Epithelial cell of proximal tubule (primary cell): ENCODE measurements around the gene GMCL2. TPM values are rescaled to one million over a fixed set of nuclear protein-coding genes. Genes with fewer than 3 reads are reported as not detected.

Source experiments
- DNase-seq: peaks from one replicate; pipeline ENCODE4 v3.0.0-alpha.2; 2011; ENCODE audit warnings: low read depth
- H3K4me3 ChIP-seq: 2 replicates; pipeline ENCODE4 v1.5.1; 2011; ENCODE audit warnings: low read depth, mild to moderate bottlenecking, low read length
- total RNA-seq: library from RNA; depleted of rRNA; stranded (reverse); fragments of >200 nt; gene quantifications from 2 replicates; pipeline ENCODE4 v1.2.3, GENCODE V29; 2015
- TF ChIP-seq, protein P1 (sequence below): conservative IDR thresholded peaks from 2 replicates; pipeline ENCODE4 v1.5.1; 2012; ENCODE audit warnings: low read depth, mild to moderate bottlenecking, low read length

GMCL2 gene
- total RNA-seq, 1 donor from 2014 or later = not detected

DNA sequence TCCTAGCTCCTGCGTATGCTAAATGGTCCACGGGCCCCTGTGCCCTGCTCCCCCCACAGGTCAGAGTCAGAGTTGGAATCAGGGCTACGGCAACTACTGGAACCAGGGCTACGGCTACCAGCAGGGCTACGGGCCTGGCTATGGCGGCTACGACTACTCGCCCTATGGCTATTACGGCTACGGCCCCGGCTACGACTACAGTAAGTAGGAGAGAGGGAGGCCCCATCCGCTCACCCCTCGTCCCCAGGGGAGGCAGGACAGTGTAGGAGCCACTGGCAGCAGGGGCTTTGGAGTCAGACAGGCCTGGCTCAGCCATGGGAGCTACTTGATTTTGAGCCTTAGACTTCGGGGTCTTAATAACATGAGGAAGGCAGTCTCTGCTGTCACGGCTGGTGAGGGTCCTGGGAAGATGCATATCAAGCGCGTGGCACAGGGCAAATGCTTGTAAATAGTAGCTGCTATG, 22.9 kb upstream of the GMCL2 start:
- no peak for DNase-seq
- TF ChIP-seq, protein P1, sequence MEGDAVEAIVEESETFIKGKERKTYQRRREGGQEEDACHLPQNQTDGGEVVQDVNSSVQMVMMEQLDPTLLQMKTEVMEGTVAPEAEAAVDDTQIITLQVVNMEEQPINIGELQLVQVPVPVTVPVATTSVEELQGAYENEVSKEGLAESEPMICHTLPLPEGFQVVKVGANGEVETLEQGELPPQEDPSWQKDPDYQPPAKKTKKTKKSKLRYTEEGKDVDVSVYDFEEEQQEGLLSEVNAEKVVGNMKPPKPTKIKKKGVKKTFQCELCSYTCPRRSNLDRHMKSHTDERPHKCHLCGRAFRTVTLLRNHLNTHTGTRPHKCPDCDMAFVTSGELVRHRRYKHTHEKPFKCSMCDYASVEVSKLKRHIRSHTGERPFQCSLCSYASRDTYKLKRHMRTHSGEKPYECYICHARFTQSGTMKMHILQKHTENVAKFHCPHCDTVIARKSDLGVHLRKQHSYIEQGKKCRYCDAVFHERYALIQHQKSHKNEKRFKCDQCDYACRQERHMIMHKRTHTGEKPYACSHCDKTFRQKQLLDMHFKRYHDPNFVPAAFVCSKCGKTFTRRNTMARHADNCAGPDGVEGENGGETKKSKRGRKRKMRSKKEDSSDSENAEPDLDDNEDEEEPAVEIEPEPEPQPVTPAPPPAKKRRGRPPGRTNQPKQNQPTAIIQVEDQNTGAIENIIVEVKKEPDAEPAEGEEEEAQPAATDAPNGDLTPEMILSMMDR = no peak
- no peak overlapping the region for H3K4me3 ChIP-seq

DNA sequence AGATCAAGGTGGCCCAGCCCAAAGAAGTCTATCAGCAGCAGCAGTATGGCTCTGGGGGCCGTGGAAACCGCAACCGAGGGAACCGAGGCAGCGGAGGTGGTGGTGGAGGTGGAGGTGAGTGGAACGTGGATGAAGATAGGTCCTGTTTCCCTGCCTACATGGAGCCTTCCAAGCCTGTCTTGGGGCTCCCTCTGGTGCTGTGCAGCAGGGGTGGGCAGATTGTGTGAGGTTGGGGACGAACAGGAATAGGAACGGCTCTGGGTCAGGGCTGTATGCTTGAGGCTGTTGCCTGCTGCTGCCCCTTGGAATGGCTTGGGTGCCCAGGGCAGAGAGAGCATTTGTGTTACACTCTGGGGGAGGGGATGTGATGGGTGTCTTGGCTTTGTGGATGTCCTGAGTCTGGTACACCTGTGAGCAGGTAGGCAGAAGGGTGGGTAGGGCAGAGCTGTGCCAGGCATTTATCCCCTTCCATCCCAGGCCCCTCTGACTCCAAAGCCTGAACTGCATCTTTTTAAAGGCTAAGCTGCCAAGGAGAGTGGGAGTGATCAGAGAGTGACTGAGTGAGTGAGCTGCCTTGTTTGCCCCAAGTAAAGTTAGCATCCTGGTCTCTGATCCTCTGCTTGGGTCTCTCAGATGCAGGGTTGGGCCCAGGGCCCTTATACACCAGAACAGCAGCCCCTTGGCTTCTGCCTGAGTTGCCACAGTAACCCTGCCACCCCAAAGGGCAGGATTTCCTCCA, 22.3 kb upstream of the GMCL2 start:
- TF ChIP-seq, protein P1 = no peak

DNA sequence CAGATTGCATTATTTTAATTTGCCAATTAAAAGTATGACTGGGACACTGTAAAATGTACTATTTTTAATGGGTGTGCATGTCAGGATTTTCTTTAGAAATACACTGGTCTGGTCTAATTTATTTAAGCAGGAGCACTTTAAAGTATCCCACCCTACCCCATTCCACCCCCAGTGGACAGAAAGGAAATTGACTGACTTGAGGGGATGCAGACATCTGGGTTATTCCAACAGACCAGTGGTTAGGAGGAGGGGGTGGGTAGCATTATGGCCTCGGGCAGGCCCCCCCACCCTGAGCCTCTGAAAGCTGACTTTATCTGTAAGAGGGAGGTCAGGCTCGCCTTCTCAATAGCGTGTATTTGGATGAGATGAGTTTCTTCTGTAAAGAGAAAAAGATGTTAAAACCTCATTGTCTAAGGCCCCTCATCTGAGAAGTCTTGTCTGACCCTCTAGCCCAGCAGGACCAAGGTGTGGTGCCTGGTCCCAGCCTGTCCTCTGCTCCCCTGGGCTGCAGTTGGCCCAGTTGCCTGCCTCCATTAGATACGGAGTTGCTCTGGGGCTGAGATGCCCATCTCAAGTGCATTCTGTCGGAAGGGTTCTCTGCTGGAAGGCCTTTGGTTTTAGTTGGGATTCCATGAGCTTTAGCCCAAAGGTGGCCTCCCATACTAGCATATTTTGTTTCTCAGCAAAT, 21.5 kb upstream of the GMCL2 start:
- TF ChIP-seq, protein P1 = peak; percentile 35
- DNase-seq = no peak
- H3K4me3 ChIP-seq = no peak overlapping the region

More for the DNA sequence above, 22.3 kb upstream of the GMCL2 start:
- H3K4me3 ChIP-seq = no peak overlapping the region
- DNase-seq = no peak

DNA sequence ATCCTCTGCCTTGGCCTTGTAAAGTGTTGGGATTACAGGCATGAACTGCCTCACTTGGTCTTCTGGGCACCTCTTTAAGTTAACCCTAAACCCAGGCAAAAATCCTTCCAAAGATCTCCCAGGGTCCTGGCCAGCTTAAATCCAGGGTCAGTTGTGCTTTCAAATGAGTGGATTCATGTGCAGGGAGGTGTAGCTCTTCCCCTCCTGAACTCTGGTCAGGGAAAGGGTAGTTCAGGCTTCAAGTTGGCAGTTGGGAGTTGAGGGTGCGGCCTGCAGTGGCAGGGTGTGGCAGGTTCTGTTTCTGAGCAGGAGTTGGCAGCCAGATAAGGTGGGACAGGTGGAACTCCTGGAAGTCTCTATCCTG, 20.7 kb upstream of the GMCL2 start:
- DNase-seq = no peak
- TF ChIP-seq, protein P1 = no peak
- H3K4me3 ChIP-seq = no peak overlapping the region

DNA sequence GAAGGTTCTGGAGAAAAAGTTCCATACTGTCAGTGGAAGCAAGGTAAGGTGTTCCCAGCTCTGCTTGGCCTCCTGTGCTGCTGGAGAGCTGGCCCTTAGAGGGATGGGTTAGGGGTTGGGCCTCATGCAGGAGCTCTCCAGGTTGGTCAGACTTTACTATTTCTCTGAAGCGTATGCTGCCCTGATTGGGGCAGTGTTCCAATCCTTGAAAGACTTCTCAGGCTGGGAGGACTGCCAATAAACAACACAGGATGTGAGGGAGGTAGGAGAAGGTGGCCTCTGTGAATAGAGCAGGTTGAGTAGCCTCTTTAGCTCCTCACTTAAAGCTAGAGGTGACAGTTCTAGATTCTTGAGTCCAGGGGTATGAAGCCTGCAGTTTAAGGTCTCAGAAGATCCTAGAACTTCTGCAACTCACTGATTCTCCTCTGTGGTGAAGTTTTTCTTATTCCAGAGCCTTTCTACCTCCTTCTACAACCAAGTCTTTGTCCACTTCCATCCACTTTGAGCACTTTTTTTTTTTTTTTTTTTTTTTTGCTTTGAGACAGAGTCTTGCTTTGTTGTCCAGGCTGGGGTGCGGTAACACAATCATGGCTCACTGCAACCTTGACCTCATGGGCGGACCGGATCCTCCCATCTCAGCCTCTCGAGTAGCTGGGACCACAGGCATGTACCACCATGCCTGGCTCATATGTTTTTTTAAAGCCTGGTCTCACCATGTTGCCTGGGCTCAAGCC, 20.2 kb upstream of the GMCL2 start:
- TF ChIP-seq, protein P1 = no peak
- no peak for DNase-seq
- H3K4me3 ChIP-seq = no peak overlapping the region

DNA sequence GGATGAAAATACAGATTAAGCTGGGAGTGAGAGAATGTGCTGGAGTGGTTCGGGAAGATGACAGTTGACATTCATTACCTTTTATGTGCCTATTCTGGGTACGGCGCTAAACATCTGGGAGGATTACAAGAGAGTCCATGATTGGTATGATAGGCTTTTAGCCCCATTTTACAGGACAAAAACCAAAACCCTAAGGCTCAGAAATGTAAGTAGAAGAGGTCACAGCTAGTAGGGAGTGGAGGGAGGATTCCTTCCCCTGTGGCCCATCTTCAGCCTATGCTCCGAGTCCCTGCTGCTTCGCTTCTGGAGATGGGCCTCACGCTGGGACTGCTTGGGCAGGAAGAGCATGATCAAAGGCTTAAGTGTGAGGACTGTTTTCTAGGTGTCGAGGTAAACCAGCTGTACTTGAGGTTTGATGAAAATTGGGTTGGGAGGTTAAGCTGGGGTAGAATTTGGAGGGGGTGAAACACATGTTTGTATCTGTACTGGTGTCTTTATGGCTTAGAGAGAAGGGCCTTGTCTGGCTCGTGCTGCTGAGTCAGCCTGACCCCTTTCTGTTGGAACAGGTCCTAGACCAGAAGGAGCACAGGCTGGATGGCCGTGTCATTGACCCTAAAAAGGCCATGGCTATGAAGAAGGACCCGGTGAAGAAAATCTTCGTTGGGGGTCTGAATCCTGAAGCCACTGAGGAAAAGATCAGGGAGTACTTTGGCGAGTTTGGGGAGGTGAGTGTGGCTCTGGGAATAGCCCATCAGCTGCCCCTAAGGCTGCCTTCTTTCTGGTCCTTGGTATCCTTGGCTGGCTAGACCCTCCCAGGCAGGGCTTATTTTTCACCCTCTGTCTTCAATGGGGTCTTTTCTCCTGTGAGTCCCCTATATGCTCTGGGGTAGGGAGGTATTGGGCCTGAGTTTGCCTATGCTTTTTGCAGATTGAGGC, 19.3 kb upstream of the GMCL2 start:
- peak overlapping the region; percentile 82 for H3K4me3 ChIP-seq
- no peak for DNase-seq
- TF ChIP-seq, protein P1 = no peak
